HCEC 1CT (cell line): ENCODE measurements around the gene APMAP.
"Not testable (repeated sequence)": the region's sequence is repeated elsewhere in the genome, so short reads cannot be mapped to it uniquely, and the experiment has no call there.

Source experiments
- DNase-seq: peaks from one replicate; pipeline ENCODE4 v3.0.0-alpha.2; 2017

The APMAP gene

DNA sequence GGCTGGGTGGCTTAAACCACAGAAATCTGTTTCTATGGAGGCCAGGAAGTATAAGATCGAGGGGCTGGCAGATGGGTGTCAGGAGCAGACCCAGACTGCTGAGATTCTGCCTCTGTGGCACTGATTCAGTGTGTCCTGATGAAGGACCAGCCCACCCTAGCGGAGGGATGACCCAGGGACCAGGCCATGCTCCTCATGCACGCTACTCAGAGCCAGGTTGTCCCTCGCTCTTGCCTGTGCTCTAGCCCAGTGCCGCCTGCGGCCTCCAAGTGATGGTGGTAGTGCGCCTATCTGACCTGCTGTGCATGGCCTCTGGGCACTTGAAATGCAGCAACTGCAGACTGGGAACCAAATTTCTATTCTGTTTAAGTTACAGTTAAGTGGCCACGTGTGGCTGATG is 13.1 kb upstream of the APMAP start:
- DNase-seq = no peak

- DNase-seq = no peak
Measured at GRCh38 chr20:25005220-25005619, 12.7 kb upstream of the APMAP start.

DNA sequence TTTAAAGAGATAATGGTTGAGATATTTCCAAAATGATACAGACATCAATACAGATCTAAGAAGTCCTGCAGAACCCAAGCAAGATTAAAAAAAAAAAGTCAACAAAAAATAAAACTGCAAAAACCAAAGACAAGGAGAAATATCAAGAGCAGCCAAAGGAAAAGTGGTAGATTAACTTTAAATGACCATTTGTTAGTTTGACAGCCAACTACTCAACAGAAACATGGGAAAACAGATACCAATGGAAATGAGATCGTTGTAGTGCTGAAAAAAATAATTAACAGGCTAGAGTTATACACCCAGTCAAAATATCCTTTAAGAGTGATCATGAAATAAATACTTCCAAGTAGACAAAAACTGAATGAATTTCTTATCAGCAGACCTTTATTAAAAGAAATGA is 10.5 kb upstream of the APMAP start:
- no peak for DNase-seq

GRCh38 chr20:25001323-25001722 is 8.8 kb upstream of the APMAP start:
- not testable (repeated sequence) for DNase-seq

- DNase-seq = peak; percentile 94
Measured at GRCh38 chr20:25000268-25000801, 7.8 kb upstream of the APMAP start.

- no peak for DNase-seq
Measured at GRCh38 chr20:24999568-24999967, 7.0 kb upstream of the APMAP start.

DNA sequence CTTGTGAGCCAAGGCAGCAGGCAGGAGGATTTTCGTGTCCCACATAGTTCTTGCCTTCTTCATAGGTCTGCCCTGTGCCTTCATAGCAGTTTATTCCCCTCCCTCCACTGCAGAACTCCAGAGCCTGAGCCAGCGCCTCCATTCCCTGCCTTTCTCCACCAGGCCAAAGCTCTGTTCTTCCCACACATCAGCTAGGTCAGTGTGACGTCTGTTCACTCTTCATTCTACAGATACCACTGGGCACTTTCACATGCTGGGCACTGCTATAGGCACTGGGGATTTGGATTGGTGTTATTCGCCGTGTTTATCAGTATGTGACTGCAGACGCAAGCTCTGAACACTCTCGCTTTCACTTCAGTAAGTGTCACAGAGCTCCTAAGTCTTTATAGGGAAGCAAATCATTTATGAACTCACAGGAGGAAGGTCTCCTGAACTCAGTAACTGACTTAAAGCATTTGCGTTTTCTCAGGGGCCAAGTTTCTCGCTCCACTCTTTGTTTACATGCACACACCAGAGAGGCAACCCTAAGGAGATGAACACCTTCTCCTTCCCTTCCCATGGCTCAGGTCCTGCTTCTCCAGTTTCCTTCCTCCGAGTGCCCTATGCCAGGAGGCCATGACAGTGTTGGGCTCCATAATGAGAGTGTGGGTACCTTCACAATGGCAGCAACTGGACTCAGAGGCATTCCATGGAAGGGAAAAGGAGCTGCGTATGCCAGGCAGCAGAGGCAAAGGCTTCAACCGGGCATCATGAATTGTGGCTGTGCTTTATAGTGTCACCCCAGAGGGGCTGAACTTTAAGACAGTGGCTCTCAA is 6.3 kb upstream of the APMAP start:
- no peak for DNase-seq

GRCh38 chr20:24998121-24998520 is 5.6 kb upstream of the APMAP start:
- DNase-seq = no peak

- DNase-seq = no peak
Measured at GRCh38 chr20:24996449-24997377, 4.2 kb upstream of the APMAP start.

- no peak for DNase-seq
Measured at GRCh38 chr20:24995741-24996448, 3.3 kb upstream of the APMAP start.

- peak; percentile 58 for DNase-seq
Measured at GRCh38 chr20:24994470-24995368, 2.2 kb upstream of the APMAP start.

GRCh38 chr20:24994186-24994465 is 1.6 kb upstream of the APMAP start:
- DNase-seq = no peak

GRCh38 chr20:24993337-24994185 is 1.0 kb upstream of the APMAP start:
- peak; percentile 62 for DNase-seq

DNA sequence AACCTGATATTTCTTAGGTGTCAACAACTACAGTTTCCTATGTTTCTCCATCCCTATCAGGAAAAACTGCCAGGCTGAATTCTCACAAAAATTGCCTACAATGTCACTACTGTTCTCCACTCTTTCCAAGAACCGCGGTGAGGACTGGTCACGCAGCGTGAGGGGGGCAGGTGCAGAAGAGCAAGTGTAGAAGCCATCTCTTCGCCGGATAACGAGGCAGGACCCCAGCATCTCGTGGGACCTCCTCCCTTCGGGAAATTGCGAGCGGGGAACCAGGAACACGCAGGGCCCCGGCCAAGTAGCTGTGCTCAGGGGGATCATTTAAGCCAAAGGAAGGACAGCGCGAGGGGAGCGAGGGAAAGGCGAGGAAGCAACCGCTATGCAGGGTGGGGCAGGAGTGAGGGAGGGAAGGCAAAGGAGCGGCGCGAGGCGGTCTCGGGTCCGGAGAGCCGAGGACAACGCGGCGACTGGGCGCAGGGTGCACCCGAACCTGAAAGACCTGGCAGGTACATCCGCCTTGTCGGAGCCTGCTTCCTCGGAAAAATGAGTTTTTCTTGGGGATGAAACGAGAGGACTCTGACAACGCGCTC is 559 bp downstream of the APMAP start:
- no peak for DNase-seq

GRCh38 chr20:24990810-24991252 is 1.7 kb downstream of the APMAP start:
- no peak for DNase-seq

- no peak for DNase-seq
Measured at GRCh38 chr20:24989162-24989561, 3.4 kb downstream of the APMAP start.

GRCh38 chr20:24987873-24988835 is 4.4 kb downstream of the APMAP start:
- no peak for DNase-seq

DNA sequence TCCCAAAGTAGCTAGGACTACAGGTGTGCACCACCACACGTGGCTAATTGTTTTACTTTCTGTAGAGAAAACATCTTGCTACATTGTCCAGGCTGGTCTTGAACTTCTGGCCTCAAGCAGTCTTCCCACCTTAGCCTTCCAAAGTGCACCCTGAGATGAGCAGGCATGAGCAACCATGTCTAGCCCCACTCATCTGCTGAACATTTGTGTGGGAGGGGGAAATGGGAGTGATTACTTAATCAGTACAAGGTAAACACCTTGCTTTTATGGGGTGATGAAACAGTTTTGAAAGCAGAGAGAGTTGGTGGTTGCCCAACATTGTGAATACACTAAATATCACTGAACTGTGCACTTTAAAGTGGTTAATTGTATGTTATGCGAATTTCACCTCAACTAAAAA is 5.3 kb downstream of the APMAP start:
- no peak for DNase-seq

DNA sequence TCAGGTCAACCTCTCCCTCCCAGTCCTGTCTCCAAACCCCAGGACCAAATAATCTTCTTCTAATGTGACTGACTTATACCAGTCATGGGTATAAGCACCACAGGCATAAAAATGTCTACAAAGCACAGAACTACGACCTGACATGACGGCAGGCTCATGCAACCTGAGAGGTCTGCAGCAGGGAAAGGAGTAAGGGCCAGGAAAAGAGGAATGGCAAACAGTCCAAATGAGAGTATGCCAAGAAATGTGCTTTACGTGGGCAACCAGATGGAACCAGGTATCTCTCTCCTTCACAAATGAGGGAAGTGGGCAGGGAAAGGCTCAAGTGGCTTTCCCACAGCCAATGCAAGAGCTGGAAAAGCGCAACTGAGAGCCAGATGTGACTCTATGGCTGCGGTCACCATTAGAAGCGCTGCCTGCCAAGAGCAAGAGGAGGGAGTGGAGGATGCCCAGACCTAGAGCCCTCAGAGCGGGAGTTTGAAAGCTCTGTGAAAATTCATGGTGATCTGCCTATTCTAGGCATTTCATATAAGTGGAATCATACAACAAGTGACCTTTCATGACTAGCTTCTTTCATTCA is 6.0 kb downstream of the APMAP start:
- no peak for DNase-seq
